ENCODE data around the gene CD96.
"Not testable (repeated sequence)": the region's sequence is repeated elsewhere in the genome, so short reads cannot be mapped to it uniquely, and the experiment has no call there.

CD96 gene

GRCh38 chr3:111635403-111635802 lies 93.4 kb downstream of the CD96 start:
- DNase-seq, result no peak

GRCh38 chr3:111636366-111636885 lies 94.4 kb downstream of the CD96 start:
- no peak for DNase-seq

- DNase-seq, result no peak
These were observed 97.3 kb downstream of the CD96 start for GRCh38 chr3:111639316-111639715.

- no peak for DNase-seq
These were observed 107.1 kb downstream of the CD96 start for GRCh38 chr3:111648991-111649579.

GRCh38 chr3:111650378-111651275 lies 108.6 kb downstream of the CD96 start:
- no peak for DNase-seq

- DNase-seq, result no peak
These were observed 110.6 kb downstream of the CD96 start for GRCh38 chr3:111652492-111653180.

GRCh38 chr3:111653766-111654165 lies 111.8 kb downstream of the CD96 start:
- DNase-seq, result no peak

GRCh38 chr3:111662012-111662411 lies 120.0 kb downstream of the CD96 start:
- no peak for DNase-seq

- DNase-seq, result no peak
These were observed 120.9 kb downstream of the CD96 start for GRCh38 chr3:111662907-111663306.

- no peak for DNase-seq
These were observed 124.2 kb downstream of the CD96 start for GRCh38 chr3:111666041-111666735.

GRCh38 chr3:111667170-111667569 lies 125.2 kb downstream of the CD96 start:
- DNase-seq, result no peak

GRCh38 chr3:111667621-111668239 lies 125.7 kb downstream of the CD96 start:
- DNase-seq, result peak; percentile 74

- DNase-seq, result no peak
These were observed 126.3 kb downstream of the CD96 start for GRCh38 chr3:111668326-111668725.

- no peak for DNase-seq
These were observed 127.0 kb downstream of the CD96 start for GRCh38 chr3:111668888-111669488.

- DNase-seq, result no peak
These were observed 128.1 kb downstream of the CD96 start for GRCh38 chr3:111669926-111670630.

- not testable (repeated sequence) for DNase-seq
These were observed 130.5 kb downstream of the CD96 start for GRCh38 chr3:111672461-111672860.

- DNase-seq, result peak; percentile 24
These were observed 133.8 kb downstream of the CD96 start for GRCh38 chr3:111675846-111676210.

- DNase-seq, result peak; percentile 19
These were observed 134.4 kb downstream of the CD96 start for GRCh38 chr3:111676211-111677006.

GRCh38 chr3:111677007-111677392 lies 135.0 kb downstream of the CD96 start:
- no peak for DNase-seq

- DNase-seq, result no peak
These were observed 139.8 kb downstream of the CD96 start for GRCh38 chr3:111681661-111682426.
